Panc1 (cell line): ENCODE results near the gene TMEM235. TPM values are rescaled to one million over a fixed set of nuclear protein-coding genes. Genes with fewer than 3 reads are reported as not detected.

Experiments used
- ATAC-seq: fragments of 200-7000 bp; cut with Tn5 transposase; 2 replicates; pipeline ENCODE4 v1.9.1; 2020; ENCODE audit warnings: mild to moderate bottlenecking, moderate library complexity
- BruUV-seq: library from RNA; stranded (reverse); fragments of 400-500 nt; replicated peaks from 2 replicates; lab custom pipeline; 2021; lab: Mats Ljungman, UMichigan
- CTCF ChIA-PET: fragments of 300-600 bp; sonication (Branson Sonifier 250); formaldehyde crosslinking; loops from one replicate; lab custom pipeline; 2022; ENCODE audit warnings: antibody characterized with exemption; lab: Charles Lee
- POLR2A ChIA-PET: fragments of 300-600 bp; sonication (Branson Sonifier 250); formaldehyde crosslinking; loops from one replicate; lab custom pipeline; 2022; ENCODE audit warnings: antibody characterized with exemption; lab: Charles Lee
- DNase-seq: peaks from one replicate; pipeline ENCODE4 v3.0.0-alpha.2; 2010; ENCODE audit warnings: low read depth, low spot score
- H3K27ac ChIP-seq: 2 replicates; pipeline ENCODE4 v1.5.1; 2011; ENCODE audit warnings: mild to moderate bottlenecking, low read length, inconsistent platforms
- H3K27me3 ChIP-seq: fragments of 200-500 bp; sonication (Bioruptor generic); 2 replicates; pipeline ENCODE4 v1.6.0; 2014; ENCODE audit warnings: low read length, inconsistent platforms; ENCODE audit not compliant: control insufficient read depth, insufficient read depth
- H3K36me3 ChIP-seq: fragments of 200-500 bp; sonication (Bioruptor generic); 2 replicates; pipeline ENCODE4 v1.5.1; 2014; ENCODE audit warnings: inconsistent platforms, mild to moderate bottlenecking, low read length, moderate library complexity; ENCODE audit not compliant: control insufficient read depth, insufficient read depth
- H3K4me1 ChIP-seq: 2 replicates; pipeline ENCODE4 v1.5.1; 2011; ENCODE audit warnings: inconsistent platforms, mild to moderate bottlenecking, low read length, moderate library complexity; ENCODE audit not compliant: control insufficient read depth, insufficient read depth
- H3K4me3 ChIP-seq, 2 experiments: 2 replicates each; pipeline ENCODE4 v1.5.1; 2011 to 2012; ENCODE audit warnings: low read depth in 2 of 2, low read length in 2 of 2, mild to moderate bottlenecking in 2 of 2, inconsistent platforms in 1 of 2, moderate library complexity in 1 of 2
- H3K9me3 ChIP-seq: fragments of 200-500 bp; sonication (Bioruptor generic); 2 replicates; pipeline ENCODE4 v1.5.1; 2014; ENCODE audit warnings: low read depth, mild to moderate bottlenecking, inconsistent platforms, low read length, moderate library complexity; ENCODE audit not compliant: control insufficient read depth, insufficient read depth
- CTCF ChIP-seq: fragments of 450-650 bp; IDR thresholded peaks from 2 replicates; pipeline ENCODE4 v1.5.1; 2017; ENCODE audit warnings: mild to moderate bottlenecking
- POLR2AphosphoS5 ChIP-seq: IDR thresholded peaks from 2 replicates; pipeline ENCODE4 v1.6.1; 2012; ENCODE audit warnings: mild to moderate bottlenecking, low read depth, low read length, moderate library complexity
- REST ChIP-seq, 2 experiments: IDR thresholded peaks; 2 replicates each; pipeline ENCODE4 v1.6.1; 2011 to 2012; ENCODE audit warnings: low read depth in 2 of 2, control low read depth in 1 of 2, low read length in 1 of 2, mild to moderate bottlenecking in 1 of 2, moderate library complexity in 1 of 2; ENCODE audit not compliant: insufficient read depth in 1 of 2
- SIN3A ChIP-seq: IDR thresholded peaks from 2 replicates; pipeline ENCODE4 v1.6.1; 2012; ENCODE audit warnings: low read depth, mild to moderate bottlenecking, low read length, moderate library complexity, borderline replicate concordance; ENCODE audit not compliant: insufficient read depth
- TCF7L2 ChIP-seq: IDR thresholded peaks from 2 replicates; pipeline ENCODE4 v1.6.1; 2011; ENCODE audit warnings: mild to moderate bottlenecking, low read depth, low read length, inconsistent platforms
- in situ Hi-C: cut with HindIII; loops from 2 replicates; pipeline ENCODE4 v1.10.0; 2016; ENCODE audit warnings: low sequenced_read_pairs, low pct_unique_long_range_greater_than_20kb
- intact Hi-C: fragments of 100-400 bp; cut with micrococcal nuclease; formaldehyde crosslinking; loops from one replicate; pipeline ENCODE4 v1.10.0; 2022; ENCODE audit not compliant: unreplicated experiment
- total RNA-seq: library from RNA; stranded (reverse); gene quantifications from one replicate; pipeline ENCODE4 v1.2.1, GENCODE V29; 2021; ENCODE audit not compliant: unreplicated experiment

Gene TMEM235
- total RNA-seq, 1 experiment from 2014 or later, result not detected

GRCh38 chr17:78268951-78269905 is 37.8 kb downstream of the TMEM235 start:
- no peak for DNase-seq
- in situ Hi-C loops, result no loop called here

More at GRCh38 chr17:78268951-78269905, 37.8 kb downstream of the TMEM235 start:
- no peak for TF ChIP-seq REST (IDR thresholded peaks at IDR 0.05; ENCODE audit: insufficient read depth in 1 of 2, low read depth in 2 of 2, low read length in 1 of 2)
- TF ChIP-seq TCF7L2, result no peak
- no peak for TF ChIP-seq POLR2AphosphoS5
- TF ChIP-seq CTCF, result no peak
- no peak for TF ChIP-seq SIN3A
- 0 out of 2 replicates have a peak overlapping the region, but pooled peaks have one; percentile 17 for H3K27ac ChIP-seq
- no peaks in the 10 kb centered on the region for H3K9me3 ChIP-seq
- BruUV-seq, result no TSS peak
- peaks cover 35% of the 10 kb centered on the region for H3K4me1 ChIP-seq
- POLR2A ChIA-PET, result interaction anchor here (0.5 kb wide), 2 partner anchors 70 to 86 kb away, joined by 3 to 4 read pairs; no protein-coding TSS in a partner anchor
- no peaks in the 10 kb centered on the region for H3K36me3 ChIP-seq
- no peaks in the 10 kb centered on the region for H3K27me3 ChIP-seq
- no peak overlapping the region for H3K4me3 ChIP-seq
- peak; percentile 43; the same call in 1 of the 2 replicates for ATAC-seq
- intact Hi-C loops, result no loop called here
- CTCF ChIA-PET, result interaction anchor here (0.6 to 1.8 kb wide), 6 partner anchors 13 to 311 kb away, joined by 3 to 8 read pairs (median 4); partner anchors contain the start of gene TNRC6C
